GM21381 (cell line): ENCODE measurements around the gene DOK7.

Experiments used
- ATAC-seq: cut with Tn5 transposase; IDR thresholded peaks from one replicate; pipeline ENCODE4 v1.9.1; 2021; ENCODE audit warnings: mild to moderate bottlenecking, moderate library complexity; ENCODE audit not compliant: unreplicated experiment

DOK7 gene

GRCh38 chr4:3426465-3427133, 36.5 kb upstream of the DOK7 start:
- ATAC-seq = no peak

- no peak for ATAC-seq
Observed at GRCh38 chr4:3427134-3427476, 36.0 kb upstream of the DOK7 start.

GRCh38 chr4:3427706-3428446, 35.2 kb upstream of the DOK7 start:
- ATAC-seq = no peak

- no peak for ATAC-seq
Observed at GRCh38 chr4:3429651-3430050, 33.5 kb upstream of the DOK7 start.

GRCh38 chr4:3430524-3430923, 32.6 kb upstream of the DOK7 start:
- no peak for ATAC-seq

GRCh38 chr4:3431446-3431993, 31.6 kb upstream of the DOK7 start:
- ATAC-seq = no peak

- ATAC-seq = no peak
Observed at GRCh38 chr4:3432381-3432790, 30.7 kb upstream of the DOK7 start.

- no peak for ATAC-seq
Observed at GRCh38 chr4:3433138-3433869, 29.8 kb upstream of the DOK7 start.

- no peak for ATAC-seq
Observed at GRCh38 chr4:3434881-3435685, 28.0 kb upstream of the DOK7 start.

- ATAC-seq = no peak
Observed at GRCh38 chr4:3435686-3435956, 27.5 kb upstream of the DOK7 start.

GRCh38 chr4:3436048-3436797, 26.9 kb upstream of the DOK7 start:
- ATAC-seq = no peak

- ATAC-seq = no peak
Observed at GRCh38 chr4:3436798-3437581, 26.1 kb upstream of the DOK7 start.

- no peak for ATAC-seq
Observed at GRCh38 chr4:3437582-3437936, 25.5 kb upstream of the DOK7 start.

GRCh38 chr4:3437998-3438846, 24.9 kb upstream of the DOK7 start:
- no peak for ATAC-seq

- ATAC-seq = no peak
Observed at GRCh38 chr4:3438847-3439180, 24.3 kb upstream of the DOK7 start.

GRCh38 chr4:3439391-3439790, 23.7 kb upstream of the DOK7 start:
- ATAC-seq = no peak

GRCh38 chr4:3440011-3440410, 23.1 kb upstream of the DOK7 start:
- ATAC-seq = no peak

GRCh38 chr4:3440979-3441500, 22.1 kb upstream of the DOK7 start:
- ATAC-seq = no peak
